PC-9 (cell line): ENCODE measurements around the gene KCNA5.

Source experiments
- EZH2 ChIP-seq: fragments of 200-600 bp; sonication (generic); IDR thresholded peaks from 2 replicates; pipeline ENCODE4 v1.8.0; 2017; ENCODE audit warnings: antibody characterized with exemption, low read depth
- TF ChIP-seq, protein P1 (sequence below): fragments of 200-600 bp; sonication (generic); conservative IDR thresholded peaks from 2 replicates; pipeline ENCODE4 v1.6.1; 2017; ENCODE audit warnings: mixed run types, antibody characterized with exemption, mild to moderate bottlenecking, moderate library complexity

DNA sequence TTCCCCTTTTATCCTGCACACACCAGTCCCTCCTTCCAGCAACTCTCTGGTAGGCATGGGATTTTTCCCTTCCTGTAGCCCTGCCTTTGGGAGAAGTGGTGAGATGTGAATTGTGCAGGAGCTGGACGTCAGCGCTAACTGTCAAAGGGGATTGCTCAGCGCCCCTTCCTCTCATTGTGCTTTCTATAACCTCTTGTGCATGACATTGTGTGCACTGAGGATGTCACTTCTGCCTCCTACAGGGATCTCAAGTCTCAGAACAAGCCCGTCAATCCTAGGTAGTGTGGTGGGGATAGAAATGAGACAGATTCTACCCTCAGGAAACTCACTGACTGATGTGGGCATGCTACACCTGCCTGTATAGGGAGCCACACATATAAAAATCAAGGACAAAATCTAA, 8.7 kb downstream of the KCNA5 start:
- TF ChIP-seq, protein P1, sequence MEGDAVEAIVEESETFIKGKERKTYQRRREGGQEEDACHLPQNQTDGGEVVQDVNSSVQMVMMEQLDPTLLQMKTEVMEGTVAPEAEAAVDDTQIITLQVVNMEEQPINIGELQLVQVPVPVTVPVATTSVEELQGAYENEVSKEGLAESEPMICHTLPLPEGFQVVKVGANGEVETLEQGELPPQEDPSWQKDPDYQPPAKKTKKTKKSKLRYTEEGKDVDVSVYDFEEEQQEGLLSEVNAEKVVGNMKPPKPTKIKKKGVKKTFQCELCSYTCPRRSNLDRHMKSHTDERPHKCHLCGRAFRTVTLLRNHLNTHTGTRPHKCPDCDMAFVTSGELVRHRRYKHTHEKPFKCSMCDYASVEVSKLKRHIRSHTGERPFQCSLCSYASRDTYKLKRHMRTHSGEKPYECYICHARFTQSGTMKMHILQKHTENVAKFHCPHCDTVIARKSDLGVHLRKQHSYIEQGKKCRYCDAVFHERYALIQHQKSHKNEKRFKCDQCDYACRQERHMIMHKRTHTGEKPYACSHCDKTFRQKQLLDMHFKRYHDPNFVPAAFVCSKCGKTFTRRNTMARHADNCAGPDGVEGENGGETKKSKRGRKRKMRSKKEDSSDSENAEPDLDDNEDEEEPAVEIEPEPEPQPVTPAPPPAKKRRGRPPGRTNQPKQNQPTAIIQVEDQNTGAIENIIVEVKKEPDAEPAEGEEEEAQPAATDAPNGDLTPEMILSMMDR = no peak
- TF ChIP-seq EZH2 = no peak
